Mesenchymal stem cell (in vitro differentiated cells and primary cell): ENCODE measurements around the gene ROBO1.

Source experiments
- DNase-seq: peaks from one replicate; pipeline ENCODE4 v3.0.0-alpha.2; 2013
- H2AFZ ChIP-seq: one replicate; pipeline ENCODE4 v1.6.1; 2013; ENCODE audit warnings: low read depth, mild to moderate bottlenecking, control low read depth, inconsistent platforms, low read length, moderate library complexity
- H2AK5ac ChIP-seq: 2 replicates; pipeline ENCODE4 v1.6.1; 2013; ENCODE audit warnings: low read length, moderate library complexity, mild to moderate bottlenecking, inconsistent platforms; ENCODE audit not compliant: severe bottlenecking
- H2BK120ac ChIP-seq: one replicate; pipeline ENCODE4 v1.6.1; 2013; ENCODE audit warnings: low read depth, mild to moderate bottlenecking, inconsistent platforms, low read length, moderate library complexity
- H2BK12ac ChIP-seq, 2 experiments: one replicate each; pipeline ENCODE4 v1.6.1; 2013; ENCODE audit warnings: inconsistent platforms in 2 of 2, low read length in 2 of 2, mild to moderate bottlenecking in 2 of 2, moderate library complexity in 2 of 2, control low read depth in 1 of 2
- H2BK15ac ChIP-seq: one replicate; pipeline ENCODE4 v1.6.1; 2013; ENCODE audit warnings: mild to moderate bottlenecking, low read depth, inconsistent platforms; ENCODE audit not compliant: poor library complexity, severe bottlenecking
- H2BK5ac ChIP-seq: 2 replicates; pipeline ENCODE4 v1.6.1; 2013; ENCODE audit warnings: low read depth, mild to moderate bottlenecking, low read length, control low read depth, inconsistent platforms; ENCODE audit not compliant: poor library complexity, severe bottlenecking
- H3K14ac ChIP-seq, 2 experiments: one replicate each; pipeline ENCODE4 v1.6.1; 2013; ENCODE audit warnings: inconsistent platforms in 2 of 2, low read length in 2 of 2, control low read depth in 1 of 2, mild to moderate bottlenecking in 1 of 2, moderate library complexity in 1 of 2
- H3K18ac ChIP-seq, 2 experiments: one replicate each; pipeline ENCODE4 v1.6.1; 2013; ENCODE audit warnings: inconsistent platforms in 2 of 2, low read length in 2 of 2, control low read depth in 1 of 2, low read depth in 1 of 2, mild to moderate bottlenecking in 1 of 2
- H3K23ac ChIP-seq, 2 experiments: one replicate each; pipeline ENCODE4 v1.6.1; 2013; ENCODE audit warnings: inconsistent platforms in 2 of 2, low read length in 2 of 2, mild to moderate bottlenecking in 2 of 2, moderate library complexity in 2 of 2, control low read depth in 1 of 2
- H3K27ac ChIP-seq: 2 replicates; pipeline ENCODE4 v1.5.1; 2013; ENCODE audit warnings: mild to moderate bottlenecking, moderate library complexity, low read length, control low read depth, inconsistent platforms; ENCODE audit not compliant: poor library complexity, severe bottlenecking
- H3K27me3 ChIP-seq, 2 experiments: 2 replicates each; pipeline versions ENCODE4 v1.6.1 to v1.7.0; 2013; ENCODE audit warnings: low read length in 2 of 2, mild to moderate bottlenecking in 2 of 2, moderate library complexity in 2 of 2, control low read depth in 1 of 2, inconsistent platforms in 1 of 2; ENCODE audit not compliant: control insufficient read depth in 1 of 2, insufficient read depth in 1 of 2
- H3K36me3 ChIP-seq, 2 experiments: 2 replicates each; pipeline versions ENCODE4 v1.6.1 to v1.7.0; 2013; ENCODE audit warnings: low read length in 2 of 2, control low read depth in 1 of 2, inconsistent platforms in 1 of 2, low read depth in 1 of 2, mild to moderate bottlenecking in 1 of 2; ENCODE audit not compliant: insufficient read depth in 2 of 2, control insufficient read depth in 1 of 2
- H3K4ac ChIP-seq, 2 experiments: one replicate each; pipeline ENCODE4 v1.6.1; 2013; ENCODE audit warnings: inconsistent platforms in 2 of 2, low read length in 2 of 2, mild to moderate bottlenecking in 2 of 2, moderate library complexity in 2 of 2, control low read depth in 1 of 2, low read depth in 1 of 2
- H3K4me1 ChIP-seq: 2 replicates; pipeline ENCODE4 v1.6.1; 2013; ENCODE audit warnings: low read depth, low read length, control low read depth; ENCODE audit not compliant: control insufficient read depth, insufficient read depth
- H3K4me2 ChIP-seq: 2 replicates; pipeline ENCODE4 v1.6.1; 2013; ENCODE audit warnings: low read length, mild to moderate bottlenecking, inconsistent platforms; ENCODE audit not compliant: poor library complexity, severe bottlenecking
- H3K4me3 ChIP-seq, 2 experiments: 2 replicates each; pipeline versions ENCODE4 v1.5.1 to v1.7.0; 2013; ENCODE audit warnings: low read length in 2 of 2, mild to moderate bottlenecking in 2 of 2, control low read depth in 1 of 2, low read depth in 1 of 2; ENCODE audit not compliant: insufficient read depth in 1 of 2
- H3K79me1 ChIP-seq: replicated peaks from 2 replicates; pipeline ENCODE4 v1.6.1; 2013; ENCODE audit warnings: mild to moderate bottlenecking, control low read depth, low read length, inconsistent platforms; ENCODE audit not compliant: poor library complexity, severe bottlenecking
- H3K9ac ChIP-seq: 2 replicates; pipeline ENCODE4 v1.7.0; 2013; ENCODE audit warnings: mild to moderate bottlenecking, low read length, moderate library complexity
- H3K9me3 ChIP-seq: 2 replicates; pipeline ENCODE4 v1.7.0; 2013; ENCODE audit warnings: mild to moderate bottlenecking, low read length; ENCODE audit not compliant: control insufficient read depth
- H4K8ac ChIP-seq: one replicate; pipeline ENCODE4 v1.6.1; 2013; ENCODE audit warnings: inconsistent platforms, mild to moderate bottlenecking, low read length, moderate library complexity
- H4K91ac ChIP-seq: one replicate; pipeline ENCODE4 v1.6.1; 2013; ENCODE audit warnings: mild to moderate bottlenecking, low read length, inconsistent platforms
- WGBS: methylation state at CpG from one replicate; pipeline ENCODE4 v1.1.7; 2013; ENCODE audit warnings: mixed read lengths; 5-methylcytosine and 5-hydroxymethylcytosine counted together

Gene ROBO1

GRCh38 chr3:79604681-79605080 is 163.1 kb downstream of the ROBO1 start:
- no peak for DNase-seq
- no peak overlapping the region for H2AK5ac ChIP-seq
- no peaks in the 10 kb centered on the region for H3K4me1 ChIP-seq
- no peak overlapping the region for H3K27ac ChIP-seq
- H2BK120ac ChIP-seq = no peak overlapping the region
- H3K9me3 ChIP-seq = no peaks in the 10 kb centered on the region
- H3K18ac ChIP-seq = no peak overlapping the region
- no peak overlapping the region for H4K91ac ChIP-seq
- no peak overlapping the region for H3K9ac ChIP-seq
- H3K36me3 ChIP-seq = no peaks in the 10 kb centered on the region
- no peak overlapping the region for H3K4ac ChIP-seq
- 74% methylated on average over 2 of the region's 2 CpGs for WGBS
- H3K79me1 ChIP-seq = no peaks in the 10 kb centered on the region
- H2AFZ ChIP-seq = no peak overlapping the region
- H2BK12ac ChIP-seq = no peak overlapping the region
- H3K4me2 ChIP-seq = no peak overlapping the region
- no peak overlapping the region for H4K8ac ChIP-seq
- no peaks in the 10 kb centered on the region for H3K27me3 ChIP-seq
- H3K23ac ChIP-seq = no peak overlapping the region
- no peak overlapping the region for H2BK5ac ChIP-seq
- no peak overlapping the region for H3K4me3 ChIP-seq
- H2BK15ac ChIP-seq = no peak overlapping the region
- no peak overlapping the region for H3K14ac ChIP-seq

- H3K27ac ChIP-seq = no peak overlapping the region
- no peaks in the 10 kb centered on the region for H3K27me3 ChIP-seq
- H2BK5ac ChIP-seq = no peak overlapping the region
- H3K9me3 ChIP-seq = no peaks in the 10 kb centered on the region
- no peaks in the 10 kb centered on the region for H3K36me3 ChIP-seq
- H3K23ac ChIP-seq = no peak overlapping the region
- no peak overlapping the region for H4K91ac ChIP-seq
- H3K18ac ChIP-seq = no peak overlapping the region
- no peak overlapping the region for H3K4me3 ChIP-seq
- no peak overlapping the region for H2AFZ ChIP-seq
- H4K8ac ChIP-seq = no peak overlapping the region
- no peak overlapping the region for H2BK120ac ChIP-seq
- no peak for DNase-seq
- H3K9ac ChIP-seq = no peak overlapping the region
- H3K4me1 ChIP-seq = peaks cover 2% of the 10 kb centered on the region
- no peak overlapping the region for H2AK5ac ChIP-seq
- H3K14ac ChIP-seq = no peak overlapping the region
- no peaks in the 10 kb centered on the region for H3K79me1 ChIP-seq
- H3K4ac ChIP-seq = no peak overlapping the region
- no peak overlapping the region for H2BK12ac ChIP-seq
- H3K4me2 ChIP-seq = no peak overlapping the region
- H2BK15ac ChIP-seq = no peak overlapping the region
These were observed 165.4 kb downstream of the ROBO1 start for GRCh38 chr3:79602385-79602784.

GRCh38 chr3:79598594-79598993 is 169.2 kb downstream of the ROBO1 start:
- Histone ChIP-seq H2BK12ac (no peak overlapping the region), H3K36me3 (no peaks in the 10 kb centered on the region), H3K4ac (no peak overlapping the region), H2AK5ac (no peak overlapping the region), H3K23ac (no peak overlapping the region), H2BK15ac (no peak overlapping the region), H3K14ac (no peak overlapping the region), H3K27ac (no peak overlapping the region), H3K4me1 (peaks cover 2% of the 10 kb centered on the region), H3K18ac (no peak overlapping the region), H3K9ac (no peak overlapping the region), H3K9me3 (no peaks in the 10 kb centered on the region), H2AFZ (no peak overlapping the region), H2BK120ac (no peak overlapping the region), H4K91ac (no peak overlapping the region), H4K8ac (no peak overlapping the region), H2BK5ac (no peak overlapping the region), H3K27me3 (no peaks in the 10 kb centered on the region), H3K79me1 (no peaks in the 10 kb centered on the region), H3K4me3 (no peak overlapping the region), H3K4me2 (no peak overlapping the region)
- DNase-seq = no peak
- WGBS = 100% methylated on average over 1 of the region's 1 CpG

- H2AFZ ChIP-seq = no peak overlapping the region
- H2AK5ac ChIP-seq = no peak overlapping the region
- H3K9ac ChIP-seq = no peak overlapping the region
- no peak overlapping the region for H3K23ac ChIP-seq
- H2BK5ac ChIP-seq = no peak overlapping the region
- H3K9me3 ChIP-seq = no peaks in the 10 kb centered on the region
- no peak overlapping the region for H3K4me3 ChIP-seq
- H3K79me1 ChIP-seq = no peaks in the 10 kb centered on the region
- no peak overlapping the region for H2BK15ac ChIP-seq
- peaks cover 2% of the 10 kb centered on the region for H3K4me1 ChIP-seq
- DNase-seq = no peak
- WGBS = 100% methylated on average over 2 of the region's 2 CpGs
- H3K4ac ChIP-seq = no peak overlapping the region
- H3K14ac ChIP-seq = no peak overlapping the region
- H3K27ac ChIP-seq = no peak overlapping the region
- no peaks in the 10 kb centered on the region for H3K36me3 ChIP-seq
- no peak overlapping the region for H3K4me2 ChIP-seq
- H3K18ac ChIP-seq = no peak overlapping the region
- no peak overlapping the region for H2BK12ac ChIP-seq
- H4K91ac ChIP-seq = no peak overlapping the region
- no peaks in the 10 kb centered on the region for H3K27me3 ChIP-seq
- no peak overlapping the region for H4K8ac ChIP-seq
- H2BK120ac ChIP-seq = no peak overlapping the region
These were observed 170.1 kb downstream of the ROBO1 start for GRCh38 chr3:79597709-79598108.
